Measurements from ENCODE around the gene MCM3AP.

- TF ChIP-seq CEBPB (IDR thresholded peaks at IDR 0.05) (no peak), CREB1 (IDR thresholded peaks at IDR 0.05; ENCODE audit: low read depth) (no peak), YY1 (IDR thresholded peaks at IDR 0.05; ENCODE audit: low read depth) (no peak), TAF1 (IDR thresholded peaks at IDR 0.05; ENCODE audit: low read depth) (no peak), FOXM1 (IDR thresholded peaks at IDR 0.05; ENCODE audit: borderline replicate concordance, low read depth) (no peak)
- TF ChIP-seq, protein P1, sequence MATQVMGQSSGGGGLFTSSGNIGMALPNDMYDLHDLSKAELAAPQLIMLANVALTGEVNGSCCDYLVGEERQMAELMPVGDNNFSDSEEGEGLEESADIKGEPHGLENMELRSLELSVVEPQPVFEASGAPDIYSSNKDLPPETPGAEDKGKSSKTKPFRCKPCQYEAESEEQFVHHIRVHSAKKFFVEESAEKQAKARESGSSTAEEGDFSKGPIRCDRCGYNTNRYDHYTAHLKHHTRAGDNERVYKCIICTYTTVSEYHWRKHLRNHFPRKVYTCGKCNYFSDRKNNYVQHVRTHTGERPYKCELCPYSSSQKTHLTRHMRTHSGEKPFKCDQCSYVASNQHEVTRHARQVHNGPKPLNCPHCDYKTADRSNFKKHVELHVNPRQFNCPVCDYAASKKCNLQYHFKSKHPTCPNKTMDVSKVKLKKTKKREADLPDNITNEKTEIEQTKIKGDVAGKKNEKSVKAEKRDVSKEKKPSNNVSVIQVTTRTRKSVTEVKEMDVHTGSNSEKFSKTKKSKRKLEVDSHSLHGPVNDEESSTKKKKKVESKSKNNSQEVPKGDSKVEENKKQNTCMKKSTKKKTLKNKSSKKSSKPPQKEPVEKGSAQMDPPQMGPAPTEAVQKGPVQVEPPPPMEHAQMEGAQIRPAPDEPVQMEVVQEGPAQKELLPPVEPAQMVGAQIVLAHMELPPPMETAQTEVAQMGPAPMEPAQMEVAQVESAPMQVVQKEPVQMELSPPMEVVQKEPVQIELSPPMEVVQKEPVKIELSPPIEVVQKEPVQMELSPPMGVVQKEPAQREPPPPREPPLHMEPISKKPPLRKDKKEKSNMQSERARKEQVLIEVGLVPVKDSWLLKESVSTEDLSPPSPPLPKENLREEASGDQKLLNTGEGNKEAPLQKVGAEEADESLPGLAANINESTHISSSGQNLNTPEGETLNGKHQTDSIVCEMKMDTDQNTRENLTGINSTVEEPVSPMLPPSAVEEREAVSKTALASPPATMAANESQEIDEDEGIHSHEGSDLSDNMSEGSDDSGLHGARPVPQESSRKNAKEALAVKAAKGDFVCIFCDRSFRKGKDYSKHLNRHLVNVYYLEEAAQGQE (IDR thresholded peaks at IDR 0.05; ENCODE audit: low read depth) = no peak
Observed at GRCh38 chr21:46207920-46208591, 77.4 kb downstream of the MCM3AP start.

Measured in Ishikawa (cell line).